NCI-H187 treated with DMSO at 0.1 percent for 48 hours (cell line): ENCODE data around the gene ZNF681.
"Not testable (repeated sequence)": the region's sequence is repeated elsewhere in the genome, so short reads cannot be mapped to it uniquely, and the experiment has no call there.

Source experiments
- DNase-seq: peaks from one replicate; lab custom pipeline; 2025; lab: John Stamatoyannopoulos, UW

The ZNF681 gene

DNA sequence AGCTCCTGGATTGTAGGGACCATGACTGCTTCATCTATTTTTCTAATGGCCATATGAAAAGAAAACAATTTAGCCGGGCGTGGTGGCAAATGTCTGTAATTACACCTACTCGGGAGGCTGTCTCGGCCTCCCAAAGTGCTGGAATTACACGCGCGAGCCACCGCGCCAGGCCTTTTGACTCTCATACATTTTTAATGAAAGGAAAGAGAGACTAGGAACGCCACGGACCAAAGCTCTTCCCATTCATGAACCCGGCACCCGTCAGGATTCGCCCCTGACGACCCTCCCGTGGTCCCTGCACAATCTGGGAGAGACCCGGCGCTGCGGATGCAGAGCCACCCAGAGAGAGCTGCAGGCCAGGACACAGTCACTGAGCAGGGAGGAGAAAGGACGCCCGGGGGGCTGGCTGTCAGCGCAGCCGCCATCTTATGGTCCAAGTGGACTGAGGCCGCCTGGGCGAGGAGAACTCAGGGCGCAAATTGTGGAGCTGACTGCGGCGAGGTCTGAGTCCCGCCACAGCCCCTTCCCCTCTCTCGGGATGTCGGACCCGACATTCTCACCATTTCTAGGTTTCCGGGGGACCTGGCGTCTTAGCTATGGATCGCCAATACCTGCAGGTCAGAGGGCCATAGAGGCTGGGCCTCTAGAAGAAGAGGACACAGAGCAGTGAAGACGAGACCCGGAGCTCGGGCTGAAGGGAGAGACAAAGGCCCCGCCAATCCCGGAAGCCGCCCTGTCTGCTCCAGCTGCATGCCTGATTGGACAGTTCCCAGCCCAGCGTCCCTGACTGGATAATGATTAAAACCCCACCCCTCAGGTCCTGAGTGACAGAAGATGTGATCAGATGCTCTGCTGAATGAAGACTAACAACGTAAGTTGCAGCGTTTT, at the start of gene ZNF681:
TSS of gene ZNF681 (minus strand) at position 705 of the 888 bp plus-strand sequence. CDS start at position 563, 142 bp downstream.
- DNase-seq, result peak; percentile 42

DNA sequence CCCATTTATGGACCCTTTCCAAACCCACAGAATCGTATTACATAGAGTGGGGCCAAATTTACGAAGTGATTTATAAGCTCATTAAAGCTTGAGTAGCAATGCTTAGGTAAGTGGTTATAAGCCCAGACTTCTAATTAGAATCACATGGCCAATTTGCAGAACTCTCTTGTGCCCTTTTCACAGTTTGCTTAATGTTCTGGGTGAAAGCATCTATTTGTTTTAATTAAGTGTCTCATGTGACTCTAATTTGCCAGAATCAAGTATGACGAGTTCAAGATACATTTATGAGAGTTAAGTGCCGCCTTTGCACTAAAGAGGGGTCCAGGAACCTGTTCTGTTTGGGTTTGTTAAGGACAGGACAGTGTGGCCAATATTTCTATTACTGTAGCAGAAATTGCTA, 46.0 kb upstream of the ZNF681 start:
- no peak for DNase-seq

DNA sequence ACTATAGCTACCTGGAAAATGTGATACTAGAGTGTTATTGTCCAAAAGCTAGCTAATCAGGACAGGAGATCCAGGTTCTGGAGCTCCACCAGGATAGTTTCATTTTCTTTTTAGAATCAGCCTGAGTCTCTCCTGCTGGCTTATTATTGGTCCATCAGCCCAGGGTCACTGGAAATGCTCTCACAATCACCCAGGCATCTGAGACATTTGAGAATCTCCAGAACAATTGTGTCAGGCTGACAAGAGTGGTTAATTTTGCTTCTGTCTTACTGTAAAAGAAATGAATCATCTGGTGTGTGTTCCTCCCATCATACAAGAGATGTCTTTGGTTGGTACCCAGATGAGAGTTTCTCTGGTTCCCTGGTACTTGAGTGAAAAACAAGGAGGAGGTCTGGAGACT, 43.6 kb upstream of the ZNF681 start:
- no peak for DNase-seq

DNA sequence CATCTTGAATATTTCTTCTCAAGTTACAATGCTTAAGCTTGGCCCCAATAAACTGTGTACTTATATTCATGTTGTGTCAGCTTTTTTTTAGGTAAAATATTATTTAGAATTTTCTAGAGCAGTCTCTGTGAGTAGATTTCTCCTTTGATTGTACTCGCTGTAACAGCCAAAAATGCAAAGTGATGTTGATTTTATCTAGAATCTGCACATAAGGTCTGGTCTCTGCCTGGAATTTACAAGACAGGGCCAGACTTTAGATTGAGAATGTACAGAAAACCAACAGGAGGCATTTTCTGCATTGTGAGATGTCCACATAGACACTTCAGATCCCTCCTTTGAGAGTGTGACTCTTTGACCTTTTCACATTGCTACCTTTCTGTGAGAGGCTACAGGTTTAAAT, 43.1 kb upstream of the ZNF681 start:
- DNase-seq, result no peak

DNA sequence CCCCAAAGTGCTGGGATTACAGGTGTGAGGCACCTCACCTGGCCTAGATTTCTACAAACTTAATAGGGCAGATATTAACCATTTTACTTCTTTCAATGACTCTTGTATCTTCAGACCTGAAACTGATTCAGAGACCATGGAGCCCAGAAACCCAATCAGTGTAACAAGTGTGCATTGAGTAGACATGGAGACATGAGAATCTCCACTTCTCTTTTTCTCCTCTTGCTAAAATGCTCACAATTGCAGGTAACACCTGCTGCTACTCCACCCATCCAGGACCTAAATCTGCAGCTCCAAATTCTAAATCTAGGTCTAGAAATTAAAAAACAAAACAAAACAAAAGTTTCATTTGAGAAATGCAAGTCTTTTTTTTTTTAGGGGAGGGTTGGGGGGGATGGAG, 42.2 kb upstream of the ZNF681 start:
- DNase-seq, result no peak

DNA sequence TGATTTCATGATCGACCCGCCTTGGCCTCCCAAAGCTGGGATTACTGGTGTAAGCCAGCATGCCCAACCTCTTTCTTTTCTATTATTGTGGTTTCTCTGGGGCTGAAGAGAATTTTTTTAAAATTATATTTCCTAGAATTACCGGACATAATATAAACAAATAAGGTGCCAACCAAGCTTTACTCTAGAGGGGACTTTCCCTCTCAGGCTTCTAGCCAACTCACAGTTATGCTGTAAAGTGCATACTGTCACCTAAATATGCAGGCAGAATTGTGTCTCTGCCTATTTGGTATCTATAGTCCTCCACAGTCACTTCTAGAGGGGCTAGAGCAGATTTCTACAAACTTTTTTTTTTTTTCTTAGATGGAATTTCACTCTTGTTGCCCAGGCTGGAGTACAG, 41.6 kb upstream of the ZNF681 start:
- no peak for DNase-seq

DNA sequence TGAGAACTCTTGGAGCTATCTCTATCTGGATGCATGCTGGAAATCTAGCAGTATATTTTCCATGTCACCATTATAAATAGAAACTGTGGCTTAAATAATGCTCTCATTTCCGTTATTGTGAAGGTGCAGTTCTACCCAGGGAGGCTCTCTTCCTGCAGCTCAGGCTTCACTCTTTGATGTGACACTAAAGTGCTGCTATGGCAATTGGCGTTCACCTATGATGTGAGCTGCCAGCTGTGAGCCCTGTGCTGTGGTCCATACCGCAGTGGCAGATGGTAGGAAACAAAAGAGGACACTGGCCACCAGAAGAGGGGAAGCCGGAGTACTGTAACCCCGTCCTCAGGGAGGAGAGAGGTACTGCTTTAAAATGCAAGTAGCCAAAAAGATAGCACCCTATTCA, 40.6 kb upstream of the ZNF681 start:
- DNase-seq, result no peak

DNA sequence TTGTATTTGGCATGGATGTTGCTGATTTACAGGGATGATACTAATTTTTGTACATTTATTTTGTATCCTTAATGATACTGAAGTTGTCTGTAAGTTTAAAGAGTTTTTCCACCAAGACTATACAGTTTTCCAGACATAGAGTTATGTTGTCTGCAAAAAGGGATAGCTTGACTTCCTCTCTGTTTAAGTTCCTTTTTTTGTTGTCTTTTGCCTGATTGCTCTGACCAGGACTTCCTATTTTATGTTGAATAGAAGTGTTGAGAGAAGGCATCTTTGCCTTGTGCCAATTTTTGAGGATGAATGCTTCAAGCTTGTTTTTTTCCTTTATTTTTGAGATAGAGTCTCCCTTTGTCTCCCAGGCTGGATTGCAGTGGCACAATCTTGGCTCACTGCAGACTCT, 36.8 kb upstream of the ZNF681 start:
- DNase-seq, result no peak

DNA sequence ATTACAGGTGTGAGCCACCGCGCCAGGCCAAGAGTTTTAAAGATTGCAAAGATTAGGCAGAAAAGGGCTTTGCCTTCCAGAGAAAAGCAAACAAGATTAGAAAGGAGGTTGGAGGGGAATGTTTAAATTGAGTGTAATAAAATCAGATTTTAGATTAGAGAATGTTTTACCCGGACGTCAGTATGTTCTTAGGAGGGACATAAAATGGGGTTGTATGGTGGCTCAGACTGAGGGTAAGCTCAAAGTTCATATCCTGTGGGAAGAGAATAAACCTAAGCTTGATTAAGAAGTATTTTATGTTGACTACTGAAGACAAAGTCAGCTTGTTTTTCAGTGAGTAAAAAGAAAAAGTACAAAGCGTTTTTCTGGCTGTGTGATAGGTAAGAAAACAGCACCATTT, 34.1 kb upstream of the ZNF681 start:
- no peak for DNase-seq

DNA sequence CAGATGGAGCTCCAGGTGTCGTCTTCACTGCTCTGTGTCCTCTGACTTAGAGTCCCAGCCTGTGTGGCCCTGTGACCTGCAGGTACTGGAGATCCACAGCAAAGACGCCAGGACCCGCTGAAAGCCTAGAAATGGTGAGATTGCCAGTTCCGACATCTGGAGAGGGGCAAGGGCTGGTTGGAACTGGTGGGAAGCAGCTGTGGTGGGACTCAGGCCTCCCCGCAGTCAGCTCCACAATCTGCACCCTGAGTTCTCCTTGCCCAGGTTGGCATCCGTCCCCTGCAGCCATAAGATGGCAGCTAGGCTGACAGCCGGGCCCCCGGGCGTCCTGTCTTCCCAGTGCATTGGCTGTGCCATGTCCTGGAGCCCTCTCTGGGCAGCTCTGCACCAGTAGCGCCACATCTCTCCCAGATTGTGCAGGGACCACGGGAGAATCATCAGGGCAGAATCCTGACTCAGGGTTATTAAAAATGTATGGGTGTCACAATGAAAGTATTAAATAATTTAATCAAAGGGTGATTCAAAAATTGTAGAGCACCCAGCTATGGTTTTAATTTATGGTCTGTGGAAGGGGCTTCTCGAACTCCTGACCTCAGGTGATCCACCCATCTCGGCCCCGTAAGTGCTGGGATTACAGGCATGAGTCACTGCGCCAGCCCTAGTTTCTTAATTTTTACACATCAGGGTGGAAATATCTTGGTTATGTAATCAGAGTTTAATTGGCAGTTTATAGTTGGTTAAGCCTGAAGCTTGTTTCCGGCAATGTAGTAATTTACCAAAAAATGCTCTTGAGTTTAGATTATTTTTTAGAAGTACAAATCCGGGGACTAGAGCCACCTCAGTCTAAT, 32.2 kb upstream of the ZNF681 start:
- no peak for DNase-seq

DNA sequence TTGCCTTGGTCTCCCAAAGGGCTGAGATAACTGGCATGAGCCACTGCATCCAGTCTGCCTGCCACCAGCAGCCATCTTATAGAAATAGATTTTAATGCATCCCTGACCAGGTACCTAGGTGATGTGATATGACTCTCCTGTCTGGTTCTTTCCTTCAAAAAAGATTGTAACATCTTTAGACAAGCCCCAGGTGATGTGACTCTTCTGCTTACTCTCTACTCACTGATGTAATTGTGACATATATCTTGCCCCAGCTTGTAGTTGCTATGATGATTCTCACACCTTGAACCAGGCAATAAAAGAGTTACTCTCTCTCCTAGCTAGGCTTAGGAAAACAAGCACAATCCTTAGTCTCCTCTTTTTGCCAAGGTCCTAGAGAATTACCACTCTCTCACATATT, 30.6 kb upstream of the ZNF681 start:
- no peak for DNase-seq

DNA sequence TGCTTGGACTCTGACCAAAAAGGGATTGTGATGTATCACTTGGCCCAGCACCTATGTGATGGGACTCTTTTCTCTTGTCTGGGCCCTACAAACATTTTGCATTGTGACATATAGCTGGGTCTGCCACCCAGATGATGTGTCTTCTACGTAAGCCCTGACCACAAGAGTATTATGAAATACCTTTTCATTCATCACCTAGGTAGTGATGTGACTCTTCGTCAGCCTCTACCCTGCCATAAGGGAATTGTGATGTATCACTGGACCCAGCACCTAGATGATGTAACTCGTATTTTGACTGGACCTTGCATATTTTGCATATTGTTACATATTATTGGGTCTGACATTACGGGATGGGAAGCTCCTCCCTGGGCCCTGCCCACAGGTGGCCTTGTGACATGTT, 29.7 kb upstream of the ZNF681 start:
- DNase-seq, result no peak

DNA sequence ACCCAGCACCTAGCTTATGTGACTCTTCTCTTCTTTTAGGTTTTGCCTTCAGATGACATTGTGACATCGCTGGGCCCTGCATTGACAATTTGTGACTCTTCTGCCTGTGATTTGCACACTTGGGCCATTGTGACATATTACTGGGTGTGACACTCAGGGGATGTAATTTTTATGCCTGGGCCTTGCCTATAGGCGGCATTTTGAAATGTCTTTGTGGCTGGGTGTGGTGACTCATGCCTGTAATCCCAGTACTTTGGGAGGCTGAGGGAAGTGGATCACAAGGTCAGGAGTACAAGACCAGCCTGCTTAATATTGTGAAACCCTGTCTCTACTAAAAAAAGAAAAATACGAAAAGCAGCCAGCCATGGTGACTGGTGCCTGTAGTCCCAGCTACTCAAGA, 28.4 kb upstream of the ZNF681 start:
- DNase-seq, result no peak

DNA sequence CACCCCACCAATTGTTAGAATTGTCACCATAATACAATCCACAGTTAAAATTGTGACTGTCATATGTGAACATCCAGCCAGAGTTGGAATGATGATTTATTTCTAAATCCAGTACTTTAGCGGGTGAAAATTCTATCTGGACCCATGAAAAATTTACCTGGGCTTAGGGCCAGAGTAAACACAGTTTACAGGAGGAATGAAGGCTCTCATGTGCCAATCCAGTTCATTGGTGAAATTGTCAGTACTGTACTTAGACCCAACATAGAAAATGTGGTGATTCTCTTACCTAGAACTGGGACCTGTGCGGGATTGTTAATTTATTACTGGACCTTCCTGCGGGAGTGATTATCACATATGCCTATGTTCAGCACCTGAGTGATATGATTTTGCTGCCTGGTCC, 27.3 kb upstream of the ZNF681 start:
- no peak for DNase-seq

DNA sequence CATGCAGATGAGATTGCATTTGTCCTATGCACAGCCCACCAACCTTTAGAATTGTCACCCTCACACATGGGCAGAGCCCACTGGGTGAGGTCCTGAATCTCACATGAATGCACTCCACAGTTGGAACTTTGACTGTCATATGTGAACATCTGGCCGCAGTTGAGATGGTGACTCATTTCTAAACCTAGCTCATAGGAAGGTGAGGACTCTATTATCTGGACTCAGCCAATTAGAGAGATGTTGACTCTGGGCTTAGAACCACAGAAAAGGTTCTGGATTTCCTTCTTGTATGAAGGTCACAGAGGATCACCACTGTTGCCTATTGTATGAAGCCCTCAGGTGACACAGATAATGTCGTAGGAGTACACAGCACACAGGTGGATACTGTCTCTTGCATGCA, 25.6 kb upstream of the ZNF681 start:
- DNase-seq, result no peak

DNA sequence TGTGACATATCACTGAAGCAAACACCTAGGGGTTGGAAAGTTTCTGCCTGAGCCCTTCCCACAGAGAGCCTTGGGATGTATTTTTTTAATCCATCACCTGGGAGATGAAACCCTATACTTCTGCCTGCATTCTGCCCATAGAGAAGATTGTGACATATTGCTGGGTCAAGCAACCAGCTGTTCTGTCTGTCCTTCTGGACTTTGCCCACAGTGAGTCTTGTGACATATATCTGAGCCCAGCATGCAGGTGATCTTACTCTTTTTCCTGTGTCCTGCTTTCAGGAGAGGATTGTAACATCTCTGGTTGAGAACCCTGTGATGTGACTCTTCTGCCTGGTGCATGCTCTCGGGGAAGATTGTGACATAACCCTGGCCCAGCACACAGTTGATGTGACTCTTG, 24.9 kb upstream of the ZNF681 start:
- DNase-seq, result no peak

DNA sequence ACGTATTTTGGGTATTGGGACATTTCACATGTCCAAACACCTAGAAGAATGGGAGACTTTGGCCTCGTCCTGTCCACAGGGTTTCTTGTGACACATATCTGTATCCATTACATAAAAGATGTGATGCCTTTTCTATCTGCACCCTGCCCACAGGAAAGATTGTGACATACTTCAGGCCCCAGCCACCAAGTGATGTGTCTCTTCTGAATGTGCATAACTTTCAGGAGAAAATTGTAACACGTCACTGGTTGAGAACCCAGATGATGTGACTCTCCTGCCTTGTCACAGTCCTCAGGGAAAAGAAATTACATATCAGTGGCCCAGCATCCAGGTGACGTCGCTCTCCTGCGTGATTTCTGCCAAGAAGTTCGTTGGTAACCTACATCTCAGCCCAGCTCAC, 21.0 kb upstream of the ZNF681 start:
- no peak for DNase-seq

DNA sequence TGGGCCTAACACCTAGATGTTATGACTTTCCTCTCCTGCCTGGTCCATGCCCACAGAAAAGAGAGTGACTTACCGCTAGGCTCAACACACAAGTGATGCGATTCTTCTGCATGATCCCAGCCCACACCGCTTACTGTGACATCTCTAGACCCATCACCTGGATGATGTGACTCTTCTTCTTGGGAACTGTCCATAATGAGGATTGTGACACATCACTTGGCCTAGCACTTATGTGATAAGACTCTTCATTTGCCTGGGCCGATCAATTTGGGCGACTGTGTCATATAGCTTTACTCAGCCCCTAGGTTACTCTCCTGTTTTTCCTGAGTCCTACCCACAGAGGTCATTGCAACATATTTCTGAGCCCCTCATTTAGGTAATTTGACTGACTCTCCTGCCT, 19.9 kb upstream of the ZNF681 start:
- DNase-seq, result no peak

DNA sequence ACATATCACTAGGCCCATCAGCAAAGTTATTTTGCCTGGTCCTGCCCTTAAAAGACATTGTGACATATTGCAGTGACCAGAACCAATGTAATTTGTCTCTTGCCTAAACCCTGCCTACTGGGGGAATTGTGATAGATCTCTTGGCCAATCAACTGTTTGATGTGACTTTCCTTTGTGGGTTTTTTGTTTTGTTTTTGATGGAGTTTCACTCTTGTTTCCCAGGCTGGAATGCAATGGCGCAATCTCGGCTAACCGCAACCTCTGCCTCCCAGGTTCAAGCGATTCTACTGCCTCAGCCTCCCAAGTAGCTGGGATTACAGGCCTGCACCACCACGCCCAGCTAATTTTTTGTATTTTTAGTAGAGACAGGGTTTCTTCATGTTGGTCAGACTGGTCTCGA, 19.3 kb upstream of the ZNF681 start:
- not testable (repeated sequence) for DNase-seq

DNA sequence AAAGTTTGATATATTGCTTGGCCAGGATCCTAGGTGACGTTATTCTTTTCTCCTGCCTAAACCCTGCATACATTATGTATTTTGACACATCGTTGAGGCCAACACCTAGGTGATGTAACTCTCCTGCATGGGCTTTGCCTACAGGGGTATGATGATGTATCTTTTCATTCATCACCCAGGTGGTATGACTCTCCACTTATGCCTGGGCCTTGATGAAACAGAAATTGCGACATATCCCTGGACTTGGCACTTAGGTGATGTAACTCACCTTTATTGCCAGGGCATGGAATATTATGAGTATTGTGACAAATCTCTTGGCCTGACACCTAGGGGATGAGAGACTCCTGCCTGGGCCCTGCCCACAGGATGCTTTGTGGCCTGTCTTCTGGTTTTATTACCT, 18.5 kb upstream of the ZNF681 start:
- DNase-seq, result no peak

DNA sequence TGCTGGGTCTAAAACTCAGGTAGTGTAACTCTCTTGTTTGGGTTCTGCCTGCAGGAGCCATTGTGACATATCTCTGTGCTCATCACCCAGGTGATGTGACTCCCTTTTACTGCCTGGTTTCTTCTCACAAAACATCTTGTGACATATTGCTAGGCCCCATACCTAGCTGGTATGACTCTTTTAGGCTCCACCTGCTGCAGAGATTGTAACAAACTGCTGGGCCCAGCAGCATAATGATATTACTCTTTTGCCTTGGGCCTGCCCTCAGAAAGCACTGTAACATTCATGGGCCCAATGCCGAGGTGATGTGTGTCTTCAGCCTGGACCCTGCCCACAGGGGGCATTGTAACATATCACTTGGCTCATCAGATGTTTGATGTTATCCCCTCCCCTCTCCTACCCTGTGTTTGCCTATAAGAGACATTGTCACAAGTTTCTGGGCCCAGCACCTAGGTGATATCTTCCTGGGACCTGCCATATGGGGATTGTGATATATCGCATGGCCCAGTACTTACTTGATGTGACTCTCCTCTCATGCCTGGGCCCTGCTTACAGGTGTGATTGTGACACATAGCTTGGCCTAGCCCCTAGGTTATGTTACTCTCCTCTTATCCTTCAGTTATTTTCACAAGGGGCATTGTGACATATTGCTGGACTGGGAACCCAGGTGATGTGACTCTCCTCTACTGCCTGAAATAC, 18.0 kb upstream of the ZNF681 start:
- no peak for DNase-seq

DNA sequence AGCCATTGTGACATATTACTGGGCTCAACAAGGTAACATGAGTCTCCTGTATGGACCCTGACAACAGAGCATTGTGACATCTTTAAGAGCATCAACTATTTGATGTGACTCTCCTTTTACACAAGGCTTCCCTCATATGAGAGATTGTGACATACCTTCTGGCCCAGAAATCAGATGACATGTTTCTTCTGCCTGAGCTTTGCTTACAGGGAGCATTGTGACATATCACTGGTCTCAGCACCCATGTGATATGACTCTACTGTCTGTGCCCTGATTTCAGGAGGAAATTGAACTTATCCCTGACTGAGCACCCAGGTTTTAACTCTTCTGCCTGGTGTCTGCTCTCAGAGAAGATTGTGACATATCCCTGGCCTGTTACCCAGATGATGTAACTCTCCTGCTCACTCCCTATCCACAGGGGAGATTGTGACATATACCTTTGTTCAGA, 15.9 kb upstream of the ZNF681 start:
- DNase-seq, result no peak

DNA sequence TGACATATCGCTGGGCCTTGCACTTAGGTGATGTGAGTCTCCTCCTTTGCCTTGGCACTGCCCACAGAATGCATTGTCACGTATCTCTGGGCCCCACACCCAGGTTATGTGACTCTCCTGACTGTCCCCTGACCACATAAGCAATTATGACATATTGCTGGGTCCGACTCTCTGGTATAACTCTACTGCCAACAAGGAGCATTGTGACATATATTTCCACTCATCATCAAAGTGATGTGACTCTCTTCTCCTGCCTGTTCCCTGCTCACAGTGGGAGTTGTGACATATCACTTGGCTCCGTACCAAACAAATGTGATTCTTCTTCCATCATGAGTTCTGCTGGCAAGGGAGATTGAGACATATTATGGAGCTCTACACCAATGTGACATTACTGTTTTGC, 15.4 kb upstream of the ZNF681 start:
- no peak for DNase-seq
